ENCODE results near the gene CDCA5.
"Not testable (repeated sequence)": the region's sequence is repeated elsewhere in the genome, so short reads cannot be mapped to it uniquely, and the experiment has no call there.

CDCA5 gene

GRCh38 chr11:65121865-65122696 is 38.2 kb upstream of the CDCA5 start, which contains the start of the genes FAU and MRPL49:
Gene FAU (minus strand): TSS chr11:65122134. CDS start chr11:65121813, 321 bp downstream.
Gene MRPL49 (plus strand): TSS chr11:65122321. CDS start chr11:65122347, 26 bp downstream.
- TF ChIP-seq Cebpa-rat (IDR thresholded peaks at IDR 0.05) = no peak
- peak within 1 kb of the TSS; percentile 91 to 99 (median 94) for H3K9ac ChIP-seq
- peak within 1 kb of the TSS; percentile 82 to 99 (median 89) for H3K4me3 ChIP-seq
- peak within 1 kb of the TSS; percentile 85 to 97 (median 93) for H3K27ac ChIP-seq
- H3K36me3 ChIP-seq = peaks cover 62 to 71% (median 66%) of the 10 kb centered on the region in 11 experiments
- H4K20me1 ChIP-seq = peaks cover 0 to 56% (median 32%) of the 10 kb centered on the region in 11 experiments; a peak in 17 of 22 replicates
- H3K4me1 ChIP-seq = peaks cover 32 to 60% (median 46%) of the 10 kb centered on the region in 10 experiments
- peak within 1 kb of the TSS; percentile 85 to 98 (median 95) for H3K4me2 ChIP-seq
- no peaks in the 10 kb centered on the region for H3K27me3 ChIP-seq
- H3K9me3 ChIP-seq (replicated peaks in 1 of 11) = no peaks in the 10 kb centered on the region

- Histone ChIP-seq H3K27ac (peak overlapping the region; percentile 85 to 97 (median 93)), H3K9me3 (replicated peaks in 1 of 11) (no peaks in the 10 kb centered on the region), H3K36me3 (peaks cover 56 to 67% (median 60%) of the 10 kb centered on the region in 11 experiments), H3K4me2 (peak overlapping the region; percentile 85 to 98 (median 95)), H4K20me1 (peaks cover 0 to 55% (median 31%) of the 10 kb centered on the region in 11 experiments; a peak in 17 of 22 replicates), H3K27me3 (no peaks in the 10 kb centered on the region), H3K4me3 (peak overlapping the region; percentile 82 to 99 (median 89)), H3K9ac (peak overlapping the region; percentile 91 to 99 (median 94)), H3K4me1 (peaks cover 38 to 66% (median 51%) of the 10 kb centered on the region in 10 experiments)
- TF ChIP-seq Cebpa-rat (IDR thresholded peaks at IDR 0.05) = no peak
Observed at GRCh38 chr11:65121447-65121864, 37.6 kb upstream of the CDCA5 start.

DNA sequence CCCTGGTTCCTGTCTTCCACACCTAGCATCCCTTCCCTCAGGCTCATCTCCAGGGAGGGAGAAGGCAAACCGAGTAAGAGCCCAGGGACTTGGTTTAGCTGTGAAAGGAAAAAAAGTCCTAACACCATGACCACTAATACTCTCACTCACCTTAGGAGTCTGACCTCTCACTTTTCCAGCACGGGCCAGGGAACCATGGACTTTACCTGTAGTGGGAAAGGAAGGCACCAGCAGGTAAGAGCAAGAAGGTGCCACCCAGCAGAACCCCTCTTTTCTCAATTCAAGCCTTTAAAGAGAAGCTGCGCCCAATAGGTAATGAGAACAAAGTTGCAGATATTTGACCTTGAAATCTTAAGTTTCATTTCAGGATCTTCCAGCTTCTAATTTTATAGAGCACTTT is 37.0 kb upstream of the CDCA5 start:
- H3K36me3 ChIP-seq = peaks cover 51 to 67% (median 59%) of the 10 kb centered on the region in 11 experiments
- peak overlapping the region; percentile 91 to 99 (median 94) for H3K9ac ChIP-seq
- peak overlapping the region; percentile 85 to 97 (median 93); a peak in 21 of 22 replicates for H3K27ac ChIP-seq
- H3K27me3 ChIP-seq = no peaks in the 10 kb centered on the region
- H3K4me3 ChIP-seq = peak overlapping the region; percentile 82 to 99 (median 89)
- peak overlapping the region; percentile 85 to 98 (median 95) for H3K4me2 ChIP-seq
- no peak for TF ChIP-seq Cebpa-rat (IDR thresholded peaks at IDR 0.05)
- peaks cover 0 to 59% (median 32%) of the 10 kb centered on the region in 11 experiments; a peak in 16 of 22 replicates for H4K20me1 ChIP-seq
- H3K4me1 ChIP-seq = peaks cover 44 to 72% (median 58%) of the 10 kb centered on the region in 10 experiments
- no peaks in the 10 kb centered on the region for H3K9me3 ChIP-seq (replicated peaks in 1 of 11)

DNA sequence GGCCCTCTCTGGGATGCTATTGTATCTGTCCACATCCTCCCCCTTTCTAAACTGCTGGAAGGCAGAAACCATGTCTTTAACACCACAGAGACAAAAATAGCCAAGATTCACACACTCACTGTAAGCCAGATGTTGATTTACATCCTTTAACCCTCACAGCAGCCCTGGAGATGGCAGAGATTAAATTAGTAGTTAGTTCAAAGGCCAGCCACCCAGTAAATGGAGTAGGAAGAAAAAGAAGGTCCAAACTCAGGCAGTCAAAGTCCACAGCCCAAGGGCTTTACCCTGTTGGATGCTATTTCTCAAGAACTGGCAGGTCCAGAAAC is 35.8 kb upstream of the CDCA5 start:
- Histone ChIP-seq H3K27ac (peak overlapping the region in 4 of 11 experiments; percentile 15 to 96 (median 92); a peak in 4 of 22 replicates), H3K4me1 (peaks cover 53 to 81% (median 65%) of the 10 kb centered on the region in 10 experiments), H3K4me2 (peak overlapping the region; percentile 7 to 97 (median 95); a peak in 21 of 22 replicates), H3K36me3 (peaks cover 39 to 66% (median 57%) of the 10 kb centered on the region in 11 experiments), H3K9me3 (replicated peaks in 1 of 11) (no peaks in the 10 kb centered on the region), H4K20me1 (peaks cover 0 to 64% (median 38%) of the 10 kb centered on the region in 11 experiments; a peak in 16 of 22 replicates), H3K9ac (peak overlapping the region; percentile 91 to 99 (median 94); a peak in 21 of 22 replicates), H3K27me3 (no peaks in the 10 kb centered on the region), H3K4me3 (0 out of 20 replicates have a peak overlapping the region, but pooled peaks of 2 of the 10 experiments have one; percentile 86 to 94)
- TF ChIP-seq Cebpa-rat (IDR thresholded peaks at IDR 0.05) = no peak

- Histone ChIP-seq H3K27ac (peak overlapping the region in 2 of 11 experiments; percentile 93 to 96; a peak in 3 of 22 replicates), H3K4me1 (peaks cover 55 to 81% (median 66%) of the 10 kb centered on the region in 10 experiments), H3K36me3 (peaks cover 34 to 61% (median 51%) of the 10 kb centered on the region in 11 experiments), H3K4me2 (peak overlapping the region in 10 of 11 experiments; percentile 7 to 97 (median 94); a peak in 16 of 22 replicates), H3K9ac (peak overlapping the region; percentile 91 to 99 (median 94); a peak in 18 of 22 replicates), H4K20me1 (peaks cover 0 to 65% (median 38%) of the 10 kb centered on the region in 11 experiments; a peak in 16 of 22 replicates)
- not testable (repeated sequence) for H3K27me3 ChIP-seq; H3K9me3 ChIP-seq (replicated peaks in 1 of 11); H3K4me3 ChIP-seq
- TF ChIP-seq Cebpa-rat (IDR thresholded peaks at IDR 0.05) = 0 out of 22 replicates have a peak, but pooled peaks of 3 of the 11 experiments have one; percentile 9 to 23 (median 20)
Observed at GRCh38 chr11:65118891-65119669, 35.2 kb upstream of the CDCA5 start.

- H3K4me1 ChIP-seq = peaks cover 56 to 81% (median 67%) of the 10 kb centered on the region in 10 experiments
- H3K4me3 ChIP-seq = no peak overlapping the region
- no peak for TF ChIP-seq Cebpa-rat (IDR thresholded peaks at IDR 0.05)
- H3K27ac ChIP-seq = no peak overlapping the region; a peak in 1 of 22 replicates
- peak overlapping the region in 10 of 11 experiments; percentile 43 to 99 (median 94); a peak in 16 of 22 replicates for H3K9ac ChIP-seq
- peak overlapping the region in 4 of 11 experiments; percentile 16 to 95 (median 60); a peak in 4 of 22 replicates for H3K4me2 ChIP-seq
- H3K27me3 ChIP-seq = no peaks in the 10 kb centered on the region
- H3K36me3 ChIP-seq = peaks cover 34 to 57% (median 49%) of the 10 kb centered on the region in 11 experiments
- no peaks in the 10 kb centered on the region for H3K9me3 ChIP-seq (replicated peaks in 1 of 11)
- peaks cover 0 to 65% (median 38%) of the 10 kb centered on the region in 11 experiments; a peak in 16 of 22 replicates for H4K20me1 ChIP-seq
Observed at GRCh38 chr11:65118097-65118837, 34.4 kb upstream of the CDCA5 start.

DNA sequence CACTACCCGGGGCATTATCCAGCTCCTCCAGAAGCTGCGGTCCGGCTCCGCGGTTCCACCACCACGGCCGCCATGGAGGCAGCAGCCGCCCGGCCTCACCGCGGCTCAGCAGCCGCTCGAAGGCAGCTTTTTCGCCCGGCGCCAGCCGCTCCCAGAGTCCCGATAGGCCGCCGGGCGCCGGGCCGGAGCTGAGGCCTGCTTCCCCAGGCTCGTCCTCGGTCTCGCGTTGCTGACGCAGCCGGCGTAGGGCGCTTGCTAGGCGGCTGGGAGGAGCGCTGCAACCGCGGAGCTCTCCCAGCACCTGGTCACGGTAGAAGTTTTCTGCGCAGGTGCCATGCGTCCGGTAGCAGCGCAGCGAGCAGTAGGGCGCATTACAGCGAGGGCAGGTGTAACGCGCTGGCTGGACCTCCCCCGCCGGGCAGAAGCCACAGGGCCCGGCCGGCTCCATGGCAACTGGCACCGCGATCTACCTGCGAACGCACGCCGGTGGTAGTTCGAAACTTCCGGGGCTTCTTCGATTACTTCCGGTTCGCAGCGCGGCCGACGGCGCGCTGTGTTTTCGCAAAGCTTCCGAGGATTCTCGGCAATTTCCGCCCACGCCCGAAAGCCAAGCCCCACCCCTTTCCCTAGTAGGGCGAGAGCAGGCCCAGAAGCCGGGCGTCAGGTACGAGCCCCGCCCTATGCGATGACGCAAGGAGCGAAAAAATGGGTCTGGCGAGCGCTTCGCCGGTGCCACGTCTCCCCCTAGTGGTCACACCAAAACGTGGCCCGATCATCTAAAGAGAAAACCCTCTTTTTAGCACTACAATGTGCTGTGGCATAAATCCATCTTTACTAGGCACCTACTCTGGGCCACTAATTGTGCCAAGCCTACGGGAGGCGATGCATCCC is 33.6 kb upstream of the CDCA5 start, which contains the start of gene ZNHIT2:
Gene ZNHIT2 (minus strand): TSS at position 496 of the 891 bp plus-strand sequence. CDS start 48 bp downstream, at position 448.
- Histone ChIP-seq H3K4me3 (peak within 1 kb of the TSS; percentile 73 to 94 (median 87)), H3K9me3 (replicated peaks in 1 of 11) (no peaks in the 10 kb centered on the region), H3K27ac (peak within 1 kb of the TSS; percentile 74 to 90 (median 87)), H3K9ac (peak within 1 kb of the TSS; percentile 88 to 99 (median 93)), H4K20me1 (peaks cover 0 to 65% (median 38%) of the 10 kb centered on the region in 11 experiments; a peak in 16 of 22 replicates), H3K27me3 (no peaks in the 10 kb centered on the region), H3K4me1 (peaks cover 54 to 81% (median 67%) of the 10 kb centered on the region in 10 experiments), H3K4me2 (peak within 1 kb of the TSS; percentile 91 to 100 (median 98)), H3K36me3 (peaks cover 34 to 57% (median 49%) of the 10 kb centered on the region in 11 experiments)
- TF ChIP-seq Cebpa-rat (IDR thresholded peaks at IDR 0.05) = peak in 9 of 11 experiments; percentile 48 to 89 (median 72); a peak in 15 of 22 replicates
